ENCODE results near the gene PCID2.

PCID2 gene

GRCh38 chr13:113149711-113150549 lies 58.5 kb downstream of the PCID2 start:
- no peak for DNase-seq (ENCODE audit: low read depth in 2 of 2)

- DNase-seq (ENCODE audit: low read depth in 2 of 2), result no peak
These were observed 59.4 kb downstream of the PCID2 start for GRCh38 chr13:113148940-113149503.

- DNase-seq (ENCODE audit: low read depth in 2 of 2), result no peak
These were observed 60.1 kb downstream of the PCID2 start for GRCh38 chr13:113148407-113148806.

DNA sequence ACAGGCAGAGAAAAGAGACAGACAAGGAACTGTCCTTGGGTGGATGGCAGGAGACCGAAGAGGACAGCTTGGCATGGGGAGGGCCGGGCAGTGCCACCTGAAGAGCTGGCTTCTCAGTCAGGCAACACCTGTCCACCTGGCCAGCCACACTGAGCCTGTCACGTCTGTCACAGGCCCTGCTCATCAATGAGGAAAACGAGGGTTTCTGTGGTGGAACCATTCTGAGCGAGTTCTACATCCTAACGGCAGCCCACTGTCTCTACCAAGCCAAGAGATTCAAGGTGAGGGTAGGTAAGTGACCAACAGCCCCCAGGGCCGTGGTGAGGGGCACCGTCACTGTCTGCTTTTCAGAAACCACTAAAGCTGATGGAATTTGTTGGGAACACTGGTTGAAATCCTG lies 61.3 kb downstream of the PCID2 start:
- DNase-seq (ENCODE audit: low read depth in 2 of 2), result no peak

DNA sequence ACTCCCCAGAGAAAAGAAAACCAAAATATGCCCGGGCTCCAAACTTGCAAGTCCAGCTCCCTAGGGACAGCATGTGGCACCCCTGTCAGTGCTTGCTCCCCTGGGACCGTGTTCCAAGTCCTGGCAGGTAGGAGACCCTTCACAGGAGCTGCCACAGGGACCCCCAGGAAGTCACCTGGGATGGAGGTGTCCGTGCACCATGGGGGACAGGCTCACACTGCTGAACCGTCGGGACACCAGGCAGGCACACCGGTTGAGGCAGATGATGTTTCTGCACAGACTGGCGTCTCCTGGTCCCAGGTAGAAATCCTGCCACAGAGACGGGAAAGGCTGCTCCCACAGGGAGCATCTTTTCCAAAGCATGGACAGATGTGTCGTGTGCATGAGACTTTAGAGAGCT lies 61.7 kb downstream of the PCID2 start:
- DNase-seq (ENCODE audit: low read depth in 2 of 2), result no peak

DNA sequence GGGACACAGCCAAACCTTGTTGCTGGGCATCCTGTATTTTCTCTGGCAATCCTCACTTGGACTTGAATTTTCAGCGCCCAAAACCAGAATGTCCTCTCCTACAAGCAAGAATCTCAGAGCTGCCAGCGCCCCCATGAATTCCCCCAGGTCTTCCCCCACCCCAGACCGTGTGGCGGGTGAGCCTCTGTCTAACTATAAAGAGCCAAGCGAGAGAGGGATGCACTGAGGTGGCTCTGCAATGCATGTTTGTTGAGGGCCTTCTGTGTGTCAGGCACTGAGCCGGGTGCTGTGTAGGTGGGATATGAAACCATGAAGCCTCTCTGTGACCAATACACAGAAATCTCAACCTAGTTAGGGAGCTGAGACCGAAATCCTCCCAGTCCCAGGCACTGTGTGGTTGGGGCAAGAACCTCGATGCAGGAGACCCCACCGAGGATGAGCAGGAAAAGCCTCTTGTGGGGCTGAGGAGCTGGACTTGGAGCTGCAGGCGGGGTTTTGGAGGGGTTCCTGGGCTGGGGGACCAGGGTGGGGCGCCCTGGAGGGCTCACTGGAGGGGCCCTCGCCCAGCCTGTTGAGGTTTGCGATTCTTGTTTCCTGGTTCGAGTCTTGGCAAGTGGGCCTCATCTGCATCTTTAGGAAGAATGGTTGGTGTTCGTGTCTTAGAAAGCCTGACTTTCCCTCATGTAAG lies 62.4 kb downstream of the PCID2 start:
- no peak for DNase-seq (ENCODE audit: low read depth in 2 of 2)

DNA sequence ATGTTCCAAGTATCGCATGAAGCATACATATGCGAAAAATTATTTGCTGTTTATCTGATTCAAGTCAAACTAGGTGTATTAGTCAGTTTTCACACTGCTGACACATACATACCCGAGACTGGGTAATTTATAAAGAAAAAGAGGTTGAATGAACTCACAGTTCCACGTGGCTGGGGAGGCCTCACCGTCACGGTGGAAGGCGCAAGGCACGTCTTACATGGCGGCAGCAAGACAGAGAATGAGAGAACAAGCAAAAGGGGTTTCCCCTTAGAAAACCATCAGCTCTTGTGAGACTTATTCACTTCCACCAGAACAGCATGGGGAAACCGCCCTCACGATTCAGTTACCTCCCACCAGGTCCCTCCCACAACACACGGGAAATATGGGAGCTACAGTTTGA lies 63.0 kb downstream of the PCID2 start:
- DNase-seq (ENCODE audit: low read depth in 2 of 2), result no peak

DNA sequence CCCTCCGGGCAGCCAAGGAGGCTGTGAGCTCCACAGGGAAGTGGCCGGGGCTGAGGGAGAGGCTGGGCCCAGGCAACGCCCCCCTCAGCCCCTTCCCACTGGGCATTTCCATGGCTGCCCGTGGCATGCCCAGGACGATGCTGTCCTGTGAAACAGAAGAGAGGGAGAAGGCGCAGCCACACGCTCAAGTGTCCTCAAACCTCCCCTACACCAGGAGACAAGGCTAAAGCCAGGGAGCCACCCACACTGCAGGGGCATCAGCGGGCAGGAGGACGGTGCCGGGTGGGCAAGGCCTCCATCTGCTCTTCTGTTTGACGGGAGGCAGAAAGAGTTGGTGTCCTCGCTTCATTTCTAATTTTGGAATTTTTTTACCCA lies 64.2 kb downstream of the PCID2 start:
- no peak for DNase-seq (ENCODE audit: low read depth in 2 of 2)

- DNase-seq (ENCODE audit: low read depth in 2 of 2), result no peak
These were observed 64.8 kb downstream of the PCID2 start for GRCh38 chr13:113143466-113144254.

DNA sequence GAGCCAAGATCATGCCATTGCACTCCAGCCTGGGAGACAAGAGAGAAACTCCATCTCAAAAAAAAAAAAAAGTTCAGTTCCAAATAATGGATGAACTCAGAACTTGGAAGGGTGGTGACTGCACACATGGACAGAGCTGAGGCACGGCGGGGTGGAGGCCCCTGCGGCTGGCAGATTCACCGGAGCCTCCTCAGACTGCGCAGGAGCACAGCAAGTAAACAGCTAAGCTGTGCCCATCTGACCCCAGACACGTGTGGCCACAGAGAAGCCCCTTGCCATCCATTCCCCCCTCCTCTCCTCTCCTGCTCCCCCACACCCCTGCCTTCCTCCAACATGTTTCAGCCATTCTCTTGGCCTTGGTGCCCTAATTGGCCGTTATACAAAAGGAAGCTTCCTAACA lies 65.6 kb downstream of the PCID2 start:
- no peak for DNase-seq (ENCODE audit: low read depth in 2 of 2)

DNA sequence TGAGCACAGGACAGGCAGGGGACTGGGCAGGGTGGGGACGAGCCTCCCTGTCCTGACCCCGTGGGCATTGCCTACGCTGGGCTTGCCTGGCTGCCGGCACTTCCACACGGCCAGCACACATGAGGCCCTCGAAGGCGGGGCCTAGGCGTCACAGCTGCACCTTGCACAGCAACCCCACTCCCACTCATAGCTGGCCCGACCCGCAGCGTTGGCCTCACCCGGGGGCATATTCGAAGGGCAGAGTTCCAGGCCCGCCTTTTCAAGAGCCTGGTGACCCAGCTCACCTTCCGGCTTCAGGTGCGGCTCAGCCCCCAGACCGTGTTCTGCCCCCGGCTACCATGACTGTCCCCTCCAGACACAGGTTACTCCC lies 66.9 kb downstream of the PCID2 start:
- no peak for DNase-seq (ENCODE audit: low read depth in 2 of 2)

DNA sequence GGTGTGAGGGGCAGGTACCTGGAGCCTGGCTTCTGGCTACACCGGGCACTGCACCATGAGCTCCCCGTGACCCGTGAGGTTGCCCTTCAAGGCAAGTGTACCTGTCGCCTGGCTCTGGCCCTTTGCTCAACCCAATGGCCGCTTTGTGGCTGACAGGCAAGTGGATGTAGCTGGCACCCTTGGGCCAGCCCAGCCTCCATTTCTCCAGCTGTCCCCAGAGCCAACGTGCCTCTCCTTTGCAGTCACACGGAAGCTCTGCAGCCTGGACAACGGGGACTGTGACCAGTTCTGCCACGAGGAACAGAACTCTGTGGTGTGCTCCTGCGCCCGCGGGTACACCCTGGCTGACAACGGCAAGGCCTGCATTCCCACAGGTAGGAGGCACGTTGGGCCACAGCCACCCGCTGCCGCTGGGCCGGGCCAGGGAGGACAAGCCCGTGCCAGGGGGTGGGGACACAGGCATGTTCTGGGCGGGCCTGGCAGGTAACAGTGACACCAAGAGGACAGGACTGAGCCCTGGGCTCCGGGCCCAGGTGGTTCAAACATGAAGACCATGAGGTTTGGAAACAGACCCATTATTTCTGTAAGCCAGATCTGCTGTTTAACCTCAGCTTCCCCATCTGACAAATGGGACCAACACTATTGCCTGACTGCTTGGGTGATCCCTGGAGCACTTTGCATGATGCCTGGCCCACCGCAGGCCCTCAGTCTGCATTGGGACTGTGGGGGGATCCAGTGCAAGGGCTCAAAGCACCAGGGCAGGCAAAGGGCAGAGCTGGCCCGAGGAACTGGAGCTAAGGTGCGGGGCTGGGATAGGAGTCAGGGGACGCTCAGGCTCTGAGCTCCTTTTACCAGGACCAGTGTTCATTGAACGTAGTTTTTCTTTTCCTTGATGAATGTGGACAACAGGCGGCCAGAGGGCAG lies 67.5 kb downstream of the PCID2 start:
- no peak for DNase-seq (ENCODE audit: low read depth in 2 of 2)

DNA sequence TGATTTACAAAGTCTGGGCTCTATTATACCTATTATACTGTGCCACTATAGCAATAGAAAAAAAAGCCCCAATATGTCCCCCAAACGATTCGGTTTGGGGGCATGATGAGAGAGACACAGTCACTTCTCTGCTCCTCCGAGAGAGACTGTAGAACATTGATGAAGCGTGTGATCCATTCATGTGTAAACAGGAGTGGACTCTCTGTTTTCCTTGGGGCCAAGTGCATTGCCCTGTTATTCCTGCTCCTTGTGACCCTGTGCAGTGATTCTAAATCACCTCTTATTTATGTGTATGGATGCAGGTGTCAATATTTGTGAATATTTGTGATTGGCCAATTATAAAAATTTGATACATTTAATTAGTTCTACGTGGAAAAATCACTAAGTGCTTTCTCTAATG lies 68.9 kb downstream of the PCID2 start:
- DNase-seq (ENCODE audit: low read depth in 2 of 2), result no peak

GRCh38 chr13:113138792-113139551 lies 69.5 kb downstream of the PCID2 start:
- no peak for DNase-seq (ENCODE audit: low read depth in 2 of 2)

- DNase-seq (ENCODE audit: low read depth in 2 of 2), result no peak
These were observed 70.7 kb downstream of the PCID2 start for GRCh38 chr13:113137691-113138298.

DNA sequence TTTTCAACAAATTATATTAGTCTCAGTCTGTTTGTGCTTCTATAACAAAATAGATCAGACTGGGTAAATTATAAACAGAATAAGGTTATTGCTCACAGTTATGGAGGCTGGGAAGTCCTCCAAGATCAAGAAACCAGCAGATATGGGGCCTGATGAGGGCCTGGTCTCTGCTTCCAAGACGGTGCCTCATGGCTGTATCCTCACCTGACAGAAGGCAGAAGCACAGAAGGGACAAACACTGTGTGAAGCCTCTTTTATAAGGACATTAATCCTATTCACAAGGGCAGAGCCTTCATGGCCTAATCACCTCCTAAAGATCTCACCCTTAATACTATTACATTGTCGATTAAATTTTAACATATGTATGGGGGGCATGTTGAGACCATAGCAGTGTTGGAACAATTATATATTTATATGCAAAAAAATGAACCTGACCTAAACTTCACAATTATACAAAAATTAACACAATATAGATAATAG lies 73.1 kb downstream of the PCID2 start:
- no peak for DNase-seq (ENCODE audit: low read depth in 2 of 2)

DNA sequence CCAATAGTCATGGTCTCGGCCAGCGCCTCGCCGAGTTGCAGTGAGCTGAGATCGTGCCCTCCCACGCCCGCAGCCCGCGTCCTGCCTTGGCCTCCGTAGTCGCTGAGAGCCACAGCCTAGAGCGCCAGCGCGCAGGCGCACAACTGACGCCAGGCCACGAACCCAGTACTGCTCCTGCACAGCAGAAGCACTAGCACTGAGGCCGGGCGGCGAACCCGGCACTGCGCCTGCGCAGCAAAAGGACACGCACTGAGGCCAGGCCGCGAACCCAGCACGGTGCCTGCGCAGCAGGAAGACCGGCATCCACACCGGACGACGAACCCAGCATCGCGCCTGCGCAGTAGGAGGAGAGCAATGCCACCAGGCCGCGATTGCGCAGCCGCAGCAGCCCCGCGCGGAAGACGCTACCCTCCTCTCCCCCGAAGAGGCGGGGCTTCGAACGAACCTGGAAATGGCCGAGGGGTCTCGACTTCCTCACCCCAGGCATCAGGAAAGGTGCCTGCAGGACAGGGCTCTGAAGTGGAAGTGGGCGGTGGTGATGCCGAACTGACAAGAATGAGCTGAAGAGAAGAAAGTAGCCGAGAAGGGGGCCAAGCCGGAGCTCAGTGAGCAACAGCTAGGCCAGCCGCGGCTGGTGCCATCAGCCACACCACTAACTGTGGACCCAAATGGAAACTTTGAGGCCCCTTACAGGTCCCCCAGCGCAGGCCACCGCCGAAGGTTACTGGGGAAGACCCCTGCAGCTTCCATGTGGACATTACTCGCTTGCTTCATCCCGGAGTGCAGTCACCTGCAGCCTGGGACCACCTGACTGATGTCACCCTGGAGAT lies 78.3 kb downstream of the PCID2 start:
- no peak for DNase-seq (ENCODE audit: low read depth in 2 of 2)

DNA sequence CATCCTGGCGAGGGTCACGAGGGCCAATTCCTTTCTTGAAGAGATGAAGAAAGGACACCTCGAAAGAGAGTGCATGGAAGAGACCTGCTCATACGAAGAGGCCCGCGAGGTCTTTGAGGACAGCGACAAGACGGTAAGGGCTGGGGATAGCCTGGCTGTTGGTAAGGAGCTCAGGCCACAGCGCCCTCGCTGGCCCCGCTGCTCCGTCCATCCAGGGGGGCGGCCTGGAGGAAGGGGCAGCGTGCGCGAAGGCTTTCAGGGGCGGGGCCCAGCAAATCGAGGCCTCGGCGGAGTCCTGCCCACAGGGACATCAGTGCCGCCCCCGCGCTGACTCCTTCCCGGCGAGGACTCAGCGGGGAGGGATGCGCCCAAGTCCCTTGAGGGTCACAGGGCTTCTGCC lies 79.0 kb downstream of the PCID2 start:
- no peak for DNase-seq (ENCODE audit: low read depth in 2 of 2)
